H1 (cell line): ENCODE data around the gene FXN. TPM values are rescaled to one million over a fixed set of nuclear protein-coding genes. Genes with fewer than 3 reads are reported as not detected.

Source experiments
- polyA plus RNA-seq, 7 experiments: library from polyadenylated mRNA; depleted of rRNA in 3 of 7; stranded (reverse) in 5 of 7; unstranded in 2 of 7; fragments of >200 nt in 5 of 7; fragments of 200-250 nt in 2 of 7; gene quantifications; 1 replicate in 5 of 7; 2 replicates in 1 of 7; 4 replicates in 1 of 7; pipeline versions ENCODE4 v1.2.1 to v1.2.3, GENCODE V29; 2011 to 2013; ENCODE audit warnings: missing spikeins in 2 of 7, mixed read lengths in 2 of 7
- small RNA-seq: library from polyadenylated mRNA; stranded (forward); fragments of <200 nt; extraction: miRNeasy Mini kit (QIAGEN cat#:217004); gene quantifications from one replicate; pipeline ENCODE3, GENCODE V24; 2013; ENCODE audit not compliant: insufficient read depth
- total RNA-seq: library from RNA; stranded (reverse); fragmentation: NEBNext Ultra II Directional; extraction: Animal tissue kit (Norgen Biotek cat#: 25700); gene quantifications from 2 replicates; pipeline ENCODE4 v1.2.1, GENCODE V29; 2021

FXN gene
- total and polyA plus RNA-seq, 2 of the 8 experiments (the other 6 are each of a cell fraction or from before 2014, with no cell fraction given): 34.2 to 37.5 TPM

Small RNAs within 50 kb of the gene (small RNA-seq; reads per million reads assigned to genes)
- gene AL162730.1: not detected

Other genes starting within 250 kb of the FXN start
- gene PRKACG, start 21.6 kb upstream of the FXN start, total RNA-seq: not detected in 2 replicates
- gene PRKACG, start 21.6 kb upstream of the FXN start, polyA plus RNA-seq (2011; rRNA removed): not detected in 2 replicates
- 135 and 137 TPM in 2 replicates for gene TJP2, start 138.5 kb downstream of the FXN start, total RNA-seq
- gene TJP2, start 138.5 kb downstream of the FXN start, polyA plus RNA-seq (2011; rRNA removed): 51.7 and 54.9 TPM in 2 replicates